Stimulated activated CD4-positive, alpha-beta T cell treated with anti-CD3 and anti-CD28 coated beads, Interleukin-1b, Interleukin-23, amount 100 ng/mL, for 4 hours (primary cell): Measurements from ENCODE around the gene LTB4R.

Experiments
- DNase-seq, 2 donors: peaks; one replicate each; pipeline ENCODE4 v3.0.0-alpha.2; 2020; ENCODE audit warnings: low read depth in 2 of 2

The LTB4R gene

GRCh38 chr14:24300326-24300980 is 10.8 kb upstream of the LTB4R start:
- DNase-seq = no peak

GRCh38 chr14:24304019-24304387 is 7.3 kb upstream of the LTB4R start:
- no peak for DNase-seq

- no peak for DNase-seq
Measured at GRCh38 chr14:24307156-24307574, 4.1 kb upstream of the LTB4R start.

GRCh38 chr14:24307575-24308341 is 3.5 kb upstream of the LTB4R start, which contains the start of gene CIDEB:
Gene CIDEB (minus strand): TSS chr14:24307977. CDS start chr14:24307858, 119 bp downstream.
- DNase-seq = peak in 1 of 2 donors; percentile 36

GRCh38 chr14:24308342-24309124 is 2.8 kb upstream of the LTB4R start:
- no peak for DNase-seq

- DNase-seq = no peak
Measured at GRCh38 chr14:24309538-24310264, 1.6 kb upstream of the LTB4R start, which contains the start of gene LTB4R2. Gene LTB4R2 (plus strand): TSS chr14:24310140. CDS start chr14:24310665, 525 bp downstream.

- DNase-seq = no peak
Measured at GRCh38 chr14:24310265-24310645, 1.0 kb upstream of the LTB4R start.

GRCh38 chr14:24311837-24312615 is 724 bp downstream of the LTB4R start:
- DNase-seq = no peak

- DNase-seq = no peak
Measured at GRCh38 chr14:24312736-24313507, 1.6 kb downstream of the LTB4R start.

- no peak for DNase-seq
Measured at GRCh38 chr14:24313913-24314312, 2.6 kb downstream of the LTB4R start.

GRCh38 chr14:24314377-24315193 is 3.3 kb downstream of the LTB4R start:
- no peak for DNase-seq

GRCh38 chr14:24315243-24315806 is 4.0 kb downstream of the LTB4R start:
- no peak for DNase-seq

GRCh38 chr14:24315807-24316596 is 4.7 kb downstream of the LTB4R start:
- DNase-seq = no peak

- no peak for DNase-seq
Measured at GRCh38 chr14:24316597-24316950, 5.3 kb downstream of the LTB4R start.

GRCh38 chr14:24317141-24317928 is 6.0 kb downstream of the LTB4R start:
- DNase-seq = no peak

GRCh38 chr14:24321212-24321975 is 10.1 kb downstream of the LTB4R start:
- DNase-seq = no peak

GRCh38 chr14:24322672-24323071 is 11.4 kb downstream of the LTB4R start:
- no peak for DNase-seq
